BLaER1 (cell line): Measurements from ENCODE around the gene PBXIP1.
"Not testable (repeated sequence)": the region's sequence is repeated elsewhere in the genome, so short reads cannot be mapped to it uniquely, and the experiment has no call there.

ENCODE experiments used
- H3K27ac ChIP-seq: shearing (Covaris generic); formaldehyde crosslinking; 2 replicates; pipeline ENCODE4 v1.8.1; 2022
- H3K27me3 ChIP-seq: shearing (Covaris generic); formaldehyde crosslinking; 2 replicates; pipeline ENCODE4 v1.8.1; 2022
- H3K36me3 ChIP-seq: shearing (Covaris generic); formaldehyde crosslinking; 2 replicates; pipeline ENCODE4 v1.8.1; 2022
- H3K4me1 ChIP-seq: shearing (Covaris generic); formaldehyde crosslinking; 2 replicates; pipeline ENCODE4 v1.8.1; 2022
- H3K4me2 ChIP-seq: shearing (Covaris generic); formaldehyde crosslinking; 2 replicates; pipeline ENCODE4 v1.8.1; 2022
- H3K4me3 ChIP-seq: shearing (Covaris generic); formaldehyde crosslinking; 2 replicates; pipeline ENCODE4 v1.8.1; 2022
- H3K9ac ChIP-seq: shearing (Covaris generic); formaldehyde crosslinking; 2 replicates; pipeline ENCODE4 v1.8.1; 2022
- H3K9me3 ChIP-seq: shearing (Covaris generic); formaldehyde crosslinking; 2 replicates; pipeline ENCODE4 v1.8.1; 2022
- H4K20me1 ChIP-seq: shearing (Covaris generic); formaldehyde crosslinking; 2 replicates; pipeline ENCODE4 v1.8.1; 2022
- Cebpa-rat ChIP-seq: shearing (Covaris generic); IDR thresholded peaks from 2 replicates; pipeline ENCODE4 v1.8.1; 2022

The PBXIP1 gene

GRCh38 chr1:154983776-154984466 lies 28.0 kb upstream of the PBXIP1 start:
- Histone ChIP-seq H3K4me2 (peak overlapping the region; percentile 99), H3K9me3 (no peaks in the 10 kb centered on the region), H3K27me3 (no peaks in the 10 kb centered on the region), H4K20me1 (peaks cover 26% of the 10 kb centered on the region), H3K36me3 (peaks cover 69% of the 10 kb centered on the region), H3K9ac (peak overlapping the region; percentile 96), H3K4me1 (peaks cover 43% of the 10 kb centered on the region), H3K4me3 (peak overlapping the region; percentile 94), H3K27ac (peak overlapping the region; percentile 86)
- no peak for TF ChIP-seq Cebpa-rat

GRCh38 chr1:154982897-154983648 lies 27.2 kb upstream of the PBXIP1 start, which contains the start of gene FLAD1:
Gene FLAD1 (plus strand): TSS chr1:154983344. CDS start chr1:154983695, 351 bp downstream.
- peak within 1 kb of the TSS; percentile 96 for H3K9ac ChIP-seq
- peaks cover 40% of the 10 kb centered on the region for H3K4me1 ChIP-seq
- TF ChIP-seq Cebpa-rat = no peak
- no peaks in the 10 kb centered on the region for H3K9me3 ChIP-seq
- H3K4me2 ChIP-seq = peak within 1 kb of the TSS; percentile 99
- H3K4me3 ChIP-seq = peak within 1 kb of the TSS; percentile 94
- H3K36me3 ChIP-seq = peaks cover 66% of the 10 kb centered on the region
- H3K27ac ChIP-seq = peak within 1 kb of the TSS; percentile 86
- H4K20me1 ChIP-seq = peaks cover 17% of the 10 kb centered on the region
- no peaks in the 10 kb centered on the region for H3K27me3 ChIP-seq

GRCh38 chr1:154982341-154982740 lies 26.4 kb upstream of the PBXIP1 start:
- Histone ChIP-seq H3K27ac (peak overlapping the region; percentile 54), H3K36me3 (peaks cover 66% of the 10 kb centered on the region), H3K9ac (peak overlapping the region; percentile 76), H3K4me3 (peak overlapping the region; percentile 94), H3K9me3 (no peaks in the 10 kb centered on the region), H3K4me2 (peak overlapping the region; percentile 99), H4K20me1 (peaks cover 14% of the 10 kb centered on the region), H3K27me3 (no peaks in the 10 kb centered on the region), H3K4me1 (peaks cover 43% of the 10 kb centered on the region)
- no peak for TF ChIP-seq Cebpa-rat

- no peak overlapping the region for H3K4me3 ChIP-seq
- no peak overlapping the region for H3K27ac ChIP-seq
- H3K27me3 ChIP-seq = no peaks in the 10 kb centered on the region
- TF ChIP-seq Cebpa-rat = no peak
- H3K9me3 ChIP-seq = no peaks in the 10 kb centered on the region
- H3K4me2 ChIP-seq = peak overlapping the region; percentile 98; the same call in 1 of the 2 replicates
- H4K20me1 ChIP-seq = peaks cover 18% of the 10 kb centered on the region; the same call in 1 of the 2 replicates
- H3K36me3 ChIP-seq = peaks cover 46% of the 10 kb centered on the region
- peaks cover 40% of the 10 kb centered on the region for H3K4me1 ChIP-seq
- H3K9ac ChIP-seq = 0 out of 2 replicates have a peak overlapping the region, but pooled peaks have one; percentile 91
Measured at GRCh38 chr1:154978360-154978759, 22.5 kb upstream of the PBXIP1 start.

- not testable (repeated sequence) for H3K27me3 ChIP-seq, H3K4me3 ChIP-seq, H3K9me3 ChIP-seq
- Histone ChIP-seq H3K27ac (0 out of 2 replicates have a peak overlapping the region, but pooled peaks have one; percentile 81), H3K36me3 (peaks cover 46% of the 10 kb centered on the region), H3K9ac (peak overlapping the region; percentile 91), H3K4me2 (peak overlapping the region; percentile 98), H4K20me1 (peaks cover 24% of the 10 kb centered on the region), H3K4me1 (peaks cover 45% of the 10 kb centered on the region)
Measured at GRCh38 chr1:154977762-154978161, 21.9 kb upstream of the PBXIP1 start.

GRCh38 chr1:154975409-154976059 lies 19.6 kb upstream of the PBXIP1 start:
- H3K36me3 ChIP-seq = peaks cover 32% of the 10 kb centered on the region
- peak overlapping the region; percentile 81 for H3K27ac ChIP-seq
- TF ChIP-seq Cebpa-rat = no peak
- H3K9ac ChIP-seq = peak overlapping the region; percentile 91
- H4K20me1 ChIP-seq = peaks cover 45% of the 10 kb centered on the region
- peaks cover 56% of the 10 kb centered on the region for H3K4me1 ChIP-seq
- no peaks in the 10 kb centered on the region for H3K9me3 ChIP-seq
- peak overlapping the region; percentile 98 for H3K4me2 ChIP-seq
- H3K27me3 ChIP-seq = no peaks in the 10 kb centered on the region
- H3K4me3 ChIP-seq = peak overlapping the region; percentile 78

- H3K36me3 ChIP-seq = peaks cover 26% of the 10 kb centered on the region
- TF ChIP-seq Cebpa-rat = no peak
- peaks cover 62% of the 10 kb centered on the region for H3K4me1 ChIP-seq
Measured at GRCh38 chr1:154974808-154975408, 19.0 kb upstream of the PBXIP1 start.

GRCh38 chr1:154974102-154974807 lies 18.4 kb upstream of the PBXIP1 start, which contains the start of gene CKS1B:
Gene CKS1B (plus strand): TSS chr1:154974681. CDS start chr1:154974746, 65 bp downstream.
- peak within 1 kb of the TSS; percentile 98 for H3K4me2 ChIP-seq
- TF ChIP-seq Cebpa-rat = no peak
- H3K4me1 ChIP-seq = peaks cover 68% of the 10 kb centered on the region

More at GRCh38 chr1:154974808-154975408, 19.0 kb upstream of the PBXIP1 start:
- Histone ChIP-seq H3K27me3 (no peaks in the 10 kb centered on the region), H4K20me1 (peaks cover 51% of the 10 kb centered on the region), H3K4me3 (peak overlapping the region; percentile 78), H3K4me2 (peak overlapping the region; percentile 98), H3K9ac (peak overlapping the region; percentile 91), H3K9me3 (no peaks in the 10 kb centered on the region), H3K27ac (peak overlapping the region; percentile 81)

More at GRCh38 chr1:154974102-154974807, 18.4 kb upstream of the PBXIP1 start, which contains the start of gene CKS1B:
- H3K9me3 ChIP-seq = no peaks in the 10 kb centered on the region
- H3K36me3 ChIP-seq = peaks cover 25% of the 10 kb centered on the region
- H3K9ac ChIP-seq = peak within 1 kb of the TSS; percentile 91
- peak within 1 kb of the TSS; percentile 78 for H3K4me3 ChIP-seq
- H3K27ac ChIP-seq = peak within 1 kb of the TSS; percentile 94
- peaks cover 57% of the 10 kb centered on the region for H4K20me1 ChIP-seq
- no peaks in the 10 kb centered on the region for H3K27me3 ChIP-seq
